ENCODE data around the gene NAALAD2.

The NAALAD2 gene

GRCh38 chr11:90171359-90171758, 36.9 kb downstream of the NAALAD2 start:
- TF ChIP-seq CTCF (IDR thresholded peaks at IDR 0.05; ENCODE audit: low read depth, low read length), result no peak
- H3K4me3 ChIP-seq (replicated peaks in 1 of 2; ENCODE audit: low read depth in 2 of 2, low read length in 2 of 2), result no peak overlapping the region

GRCh38 chr11:90176069-90176468, 41.6 kb downstream of the NAALAD2 start:
- H3K4me3 ChIP-seq (replicated peaks in 1 of 2; ENCODE audit: low read depth in 2 of 2, low read length in 2 of 2), result no peak overlapping the region
- no peak for TF ChIP-seq CTCF (IDR thresholded peaks at IDR 0.05; ENCODE audit: low read depth, low read length)
- DNase-seq (ENCODE audit: low read depth in 2 of 2), result no peak

More at GRCh38 chr11:90171359-90171758, 36.9 kb downstream of the NAALAD2 start:
- DNase-seq (ENCODE audit: low read depth in 2 of 2), result no peak

- no peak for TF ChIP-seq CTCF (IDR thresholded peaks at IDR 0.05; ENCODE audit: low read depth, low read length)
- DNase-seq (ENCODE audit: low read depth in 2 of 2), result no peak
- no peak overlapping the region for H3K4me3 ChIP-seq (replicated peaks in 1 of 2; ENCODE audit: low read depth in 2 of 2, low read length in 2 of 2)
These were observed 44.3 kb downstream of the NAALAD2 start for GRCh38 chr11:90178751-90179150.

DNA sequence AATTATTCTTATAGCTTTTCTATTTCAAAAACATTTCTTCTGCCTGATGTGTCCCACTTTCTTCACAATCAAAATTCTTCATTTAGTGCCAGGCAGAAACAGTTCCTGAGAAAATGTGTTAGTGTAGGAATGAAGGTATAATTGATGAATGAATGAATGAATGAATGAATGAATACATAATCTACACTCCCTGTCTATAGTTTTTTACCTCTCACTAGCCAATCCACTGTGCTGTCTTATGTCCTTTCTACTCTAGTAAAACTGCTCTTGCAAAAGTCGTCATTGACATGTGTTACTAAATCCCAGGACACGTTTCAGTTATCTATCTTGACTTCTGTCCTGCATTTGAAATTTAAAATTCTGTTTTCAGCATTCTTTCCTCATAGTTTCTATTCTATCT, 45.5 kb downstream of the NAALAD2 start:
- TF ChIP-seq CTCF (IDR thresholded peaks at IDR 0.05; ENCODE audit: low read depth, low read length), result no peak
- no peak for DNase-seq (ENCODE audit: low read depth in 2 of 2)
- H3K4me3 ChIP-seq (replicated peaks in 1 of 2; ENCODE audit: low read depth in 2 of 2, low read length in 2 of 2), result no peak overlapping the region

DNA sequence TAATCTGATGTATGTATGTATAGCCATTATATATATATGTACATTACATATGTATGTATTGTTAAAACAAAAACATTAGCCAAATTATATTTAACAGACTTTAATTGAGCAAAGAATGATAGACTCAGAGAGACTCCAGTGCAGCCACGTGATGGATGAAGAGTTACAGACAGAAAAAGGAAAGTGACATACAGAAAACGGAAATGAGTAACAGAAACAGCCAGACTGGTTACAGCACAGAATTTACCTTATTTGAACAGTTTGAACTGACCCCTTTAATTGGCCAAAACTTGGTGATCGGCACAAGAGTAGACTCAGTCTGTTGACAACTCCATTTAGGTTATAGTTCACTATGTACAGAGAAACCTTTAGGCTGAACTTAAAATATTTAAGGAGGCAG, 53.4 kb downstream of the NAALAD2 start:
- DNase-seq (ENCODE audit: low read depth in 2 of 2), result peak in 1 of 2 donors; percentile 6
- H3K4me3 ChIP-seq (replicated peaks in 1 of 2; ENCODE audit: low read depth in 2 of 2, low read length in 2 of 2), result no peak overlapping the region
- TF ChIP-seq CTCF (IDR thresholded peaks at IDR 0.05; ENCODE audit: low read depth, low read length), result no peak

DNA sequence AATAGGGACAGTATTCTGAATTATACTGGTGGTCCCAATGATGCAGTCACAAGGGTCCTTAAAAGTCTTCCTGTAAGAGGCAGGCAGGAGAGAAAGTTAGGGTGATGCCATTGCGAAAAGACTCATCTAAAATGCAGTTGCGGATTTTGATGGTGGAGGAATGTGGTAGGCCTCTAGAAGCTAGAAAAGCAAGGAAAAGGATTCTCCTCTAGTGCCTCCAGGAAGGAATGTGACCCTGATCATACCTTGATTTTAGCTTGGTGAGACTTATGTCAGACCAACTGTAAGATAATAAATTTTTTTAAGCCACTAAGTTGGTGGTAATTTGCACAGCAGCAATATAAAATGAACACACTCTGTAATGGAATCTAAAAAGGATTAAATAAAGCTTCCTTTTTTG, 54.5 kb downstream of the NAALAD2 start:
- H3K4me3 ChIP-seq (replicated peaks in 1 of 2; ENCODE audit: low read depth in 2 of 2, low read length in 2 of 2), result no peak overlapping the region
- no peak for DNase-seq (ENCODE audit: low read depth in 2 of 2)
- no peak for TF ChIP-seq CTCF (IDR thresholded peaks at IDR 0.05; ENCODE audit: low read depth, low read length)

DNA sequence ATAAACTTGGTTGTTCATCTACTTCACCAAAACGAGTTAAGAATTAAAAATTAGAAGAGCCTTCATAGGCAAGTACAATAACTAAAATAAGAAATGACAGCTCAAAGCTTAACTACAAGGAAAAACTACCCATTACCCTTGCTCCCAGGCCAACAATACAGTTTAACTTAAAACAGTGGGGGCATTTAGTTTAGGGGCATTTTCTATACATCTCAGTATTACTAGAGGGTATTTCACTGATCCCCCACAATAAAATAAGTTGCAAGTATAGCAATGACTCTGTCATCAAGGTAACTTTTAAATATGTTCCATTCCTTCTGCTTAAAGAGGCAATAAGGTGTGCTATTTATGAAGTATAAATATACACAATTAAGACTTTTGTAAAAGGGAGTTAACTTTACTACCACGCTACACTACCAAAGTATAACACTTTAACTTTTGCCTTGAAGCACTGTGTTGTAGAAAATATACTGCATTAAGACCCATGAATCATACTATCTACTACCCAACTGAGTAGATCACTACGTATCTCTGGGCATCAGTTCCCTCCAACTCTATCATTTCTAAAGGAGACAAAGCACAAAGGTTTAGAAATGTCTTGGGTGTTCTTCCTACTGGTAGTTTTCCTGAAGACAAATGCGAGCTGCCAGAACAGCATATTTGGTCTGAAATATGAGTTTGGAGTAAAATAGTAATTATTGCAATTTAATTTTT, 58.6 kb downstream of the NAALAD2 start:
- H3K4me3 ChIP-seq (replicated peaks in 1 of 2; ENCODE audit: low read depth in 2 of 2, low read length in 2 of 2), result no peak overlapping the region
- no peak for TF ChIP-seq CTCF (IDR thresholded peaks at IDR 0.05; ENCODE audit: low read depth, low read length)
- no peak for DNase-seq (ENCODE audit: low read depth in 2 of 2)

Data from cardiac fibroblast (primary cell).